ENCODE data around the gene RUNX1. TPM values are rescaled to one million over a fixed set of nuclear protein-coding genes. Genes with fewer than 3 reads are reported as not detected.
A peak's percentile ranks its signal among the peaks of the same experiment; 100 is the strongest.

Gene RUNX1
- total RNA-seq, 2 donors from 2014 or later, result 4.9 to 12.5 TPM

- H3K27ac ChIP-seq, result peak overlapping the region; percentile 30 to 66 (median 56)
- H3K9me3 ChIP-seq, result no peaks in the 10 kb centered on the region
- H3K4me1 ChIP-seq, result peaks cover 18% of the 10 kb centered on the region
- DNase-seq (peak; percentile 89 to 96 (median 93)), ATAC-seq (peak; percentile 86)
- no peaks in the 10 kb centered on the region for H3K36me3 ChIP-seq (replicated peaks in 1 of 2; ENCODE audit: insufficient read depth in 1 of 2, low read depth in 2 of 2)
- intact Hi-C loops (cut with DNase I), result no loop called here
- TF ChIP-seq CTCF (IDR thresholded peaks at IDR 0.05), result no peak
- no peak for TF ChIP-seq POLR2A (IDR thresholded peaks at IDR 0.05)
- no peaks in the 10 kb centered on the region for H3K27me3 ChIP-seq
- WGBS, 2 donors, result 31 to 33% methylated on average over 10 of the region's 10 CpGs
- H3K4me3 ChIP-seq, result no peak overlapping the region
Observed at GRCh38 chr21:34877485-34878128, 171.5 kb downstream of the RUNX1 start.

- no peak overlapping the region for H3K27ac ChIP-seq
- 90 to 92% methylated on average over 6 of the region's 6 CpGs for WGBS, 2 donors
- TF ChIP-seq CTCF (IDR thresholded peaks at IDR 0.05), result no peak
- TF ChIP-seq POLR2A (IDR thresholded peaks at IDR 0.05), result no peak
Observed at GRCh38 chr21:34875830-34876229, 173.3 kb downstream of the RUNX1 start.

GRCh38 chr21:34874684-34875513 is 174.2 kb downstream of the RUNX1 start:
- H3K9me3 ChIP-seq, result no peaks in the 10 kb centered on the region
- H3K27me3 ChIP-seq, result no peaks in the 10 kb centered on the region
- H3K27ac ChIP-seq, result no peak overlapping the region
- H3K36me3 ChIP-seq (replicated peaks in 1 of 2; ENCODE audit: insufficient read depth in 1 of 2, low read depth in 2 of 2), result no peaks in the 10 kb centered on the region
- TF ChIP-seq CTCF (IDR thresholded peaks at IDR 0.05), result no peak
- no peak for TF ChIP-seq POLR2A (IDR thresholded peaks at IDR 0.05)
- DNase-seq, result no peak
- no peak overlapping the region for H3K4me3 ChIP-seq
- intact Hi-C loops (cut with DNase I), result no loop called here
- no peak for ATAC-seq
- peaks cover 18% of the 10 kb centered on the region for H3K4me1 ChIP-seq
- WGBS, 2 donors, result 68 to 77% methylated on average over 8 of the region's 8 CpGs

More at GRCh38 chr21:34875830-34876229, 173.3 kb downstream of the RUNX1 start:
- Histone ChIP-seq H3K4me1 (peaks cover 18% of the 10 kb centered on the region), H3K27me3 (no peaks in the 10 kb centered on the region), H3K9me3 (no peaks in the 10 kb centered on the region), H3K4me3 (no peak overlapping the region), H3K36me3 (replicated peaks in 1 of 2; ENCODE audit: insufficient read depth in 1 of 2, low read depth in 2 of 2) (no peaks in the 10 kb centered on the region)
- DNase-seq, result no peak
- intact Hi-C loops (cut with DNase I), result no loop called here
- no peak for ATAC-seq

- Histone ChIP-seq H3K27me3 (no peaks in the 10 kb centered on the region), H3K27ac (no peak overlapping the region), H3K36me3 (replicated peaks in 1 of 2; ENCODE audit: insufficient read depth in 1 of 2, low read depth in 2 of 2) (no peaks in the 10 kb centered on the region), H3K9me3 (no peaks in the 10 kb centered on the region), H3K4me3 (no peak overlapping the region), H3K4me1 (no peaks in the 10 kb centered on the region)
- DNase-seq (no peak), ATAC-seq (no peak)
- intact Hi-C loops (cut with DNase I), result no loop called here
- TF ChIP-seq CTCF (IDR thresholded peaks at IDR 0.05) (no peak), POLR2A (IDR thresholded peaks at IDR 0.05) (no peak)
- WGBS, 2 donors, result 71 to 73% methylated on average over 18 of the region's 18 CpGs
Observed at GRCh38 chr21:34871026-34871908, 177.8 kb downstream of the RUNX1 start.
